B cell (primary cell): Measurements from ENCODE around the gene PSMC5.
"Not testable (repeated sequence)": the region's sequence is repeated elsewhere in the genome, so short reads cannot be mapped to it uniquely, and the experiment has no call there.

Experiments used
- CTCF ChIP-seq: fragments of 200-600 bp; IDR thresholded peaks from one replicate; pipeline ENCODE4 v1.8.0; 2022; ENCODE audit warnings: antibody characterized with exemption, mild to moderate bottlenecking
- EZH2 ChIP-seq: IDR thresholded peaks from 2 replicates; pipeline ENCODE4 v1.6.1; 2012; ENCODE audit warnings: borderline replicate concordance, low read depth, mild to moderate bottlenecking, moderate library complexity, low read length; ENCODE audit not compliant: insufficient read depth, poor library complexity, severe bottlenecking

GRCh38 chr17:63881337-63881736, 54.1 kb downstream of the PSMC5 start:
- TF ChIP-seq CTCF, EZH2: not testable (repeated sequence)
